HG02840 (cell line): ENCODE results near the gene PHF19.

ENCODE experiments used
- ATAC-seq: cut with Tn5 transposase; IDR thresholded peaks from one replicate; pipeline ENCODE4 v1.9.1; 2021; ENCODE audit warnings: mild to moderate bottlenecking, moderate library complexity, moderate number of reproducible peaks; ENCODE audit not compliant: unreplicated experiment, low FRiP score

Gene PHF19

DNA sequence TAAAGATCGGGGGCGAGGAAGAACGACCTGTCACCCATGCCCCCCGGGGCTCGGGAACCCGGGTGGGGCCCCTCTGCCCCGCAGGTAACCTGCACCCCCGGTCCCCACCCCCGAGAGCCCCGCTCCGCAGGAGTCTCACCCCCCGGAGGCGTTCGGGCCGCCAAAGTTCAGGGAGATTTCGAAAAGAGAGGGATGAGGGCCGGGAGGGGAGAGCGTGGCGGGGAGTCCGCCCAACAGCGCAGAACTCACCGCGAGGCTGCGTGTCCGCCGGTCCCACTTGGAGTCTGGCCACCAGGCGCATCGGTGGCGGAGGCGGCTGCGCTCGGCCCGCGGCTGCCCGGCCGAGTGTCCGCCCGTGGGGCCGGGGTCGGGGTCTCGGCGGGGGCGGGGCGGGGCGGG, at the start of gene PHF19:
PHF19 (minus strand) TSS at position 347 of the 399 bp plus-strand sequence. CDS start 2,447 bp downstream, outside the sequence.
- ATAC-seq: no peak

DNA sequence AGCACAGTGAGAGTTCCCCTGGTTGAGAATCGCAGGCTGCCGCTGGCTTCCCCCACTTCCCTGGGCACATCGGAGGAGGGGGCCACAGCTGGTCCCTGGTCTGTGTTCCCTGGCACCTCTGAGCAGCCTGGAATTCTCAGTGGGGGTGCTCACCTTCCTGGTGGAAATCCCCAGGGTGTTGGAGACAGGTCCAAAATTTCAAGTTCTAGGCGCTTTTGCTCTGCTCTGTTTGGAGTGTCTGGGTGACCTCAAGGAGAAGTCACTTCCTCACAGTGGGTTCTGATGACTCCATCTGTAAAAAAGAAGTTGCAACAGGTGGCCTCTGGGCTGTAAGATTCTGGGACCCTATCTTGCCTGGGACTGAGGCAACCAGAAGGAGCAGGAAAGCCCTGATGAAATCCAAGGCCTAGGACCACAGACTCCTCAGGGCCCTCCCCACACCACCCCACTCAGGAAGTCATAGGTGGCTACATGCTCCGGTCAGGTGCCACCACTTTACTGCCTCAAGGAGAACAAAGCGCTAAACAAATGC, 49.5 kb upstream of the PHF19 start, which contains the start of gene TRAF1:
TRAF1 (minus strand) TSS at position 400 of the 532 bp plus-strand sequence. CDS start 721 bp downstream, outside the sequence.
- ATAC-seq: peak; percentile 34

- peak; percentile 35 for ATAC-seq
Observed at GRCh38 chr9:120925535-120926396, 48.8 kb upstream of the PHF19 start.

GRCh38 chr9:120924698-120925534, 47.9 kb upstream of the PHF19 start:
- no peak for ATAC-seq

DNA sequence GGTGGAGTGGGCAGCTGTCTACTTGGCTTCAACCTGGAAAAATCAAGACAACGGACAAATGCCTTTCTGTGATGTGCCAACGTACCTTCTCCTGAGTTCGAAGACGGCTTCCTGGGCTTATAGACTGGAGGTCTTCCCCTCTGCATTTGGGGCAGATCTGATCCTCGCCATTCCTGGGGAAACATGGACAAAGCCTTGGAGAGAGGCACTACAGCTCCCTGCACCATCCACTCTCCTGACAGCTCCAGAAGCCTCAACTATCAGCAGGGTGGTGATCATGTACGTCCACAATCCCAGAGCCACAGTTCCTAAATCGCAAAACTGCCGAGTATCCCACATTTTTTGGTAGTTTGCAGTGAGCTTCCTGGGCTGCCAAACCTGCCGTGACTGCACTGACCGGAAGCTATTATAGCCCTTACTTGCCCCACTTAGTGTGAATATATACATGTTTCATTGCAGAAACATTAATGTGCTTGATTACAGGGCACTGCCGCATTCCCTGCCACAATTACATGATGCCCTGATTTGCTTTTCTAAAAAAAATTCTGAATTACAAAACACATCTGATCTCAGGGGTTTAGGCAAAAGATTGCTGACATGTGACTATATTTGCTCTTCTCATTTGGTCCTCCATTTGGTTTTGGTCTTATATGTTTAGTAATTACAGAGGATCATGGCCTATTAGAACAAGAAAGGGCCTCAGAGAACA, 46.8 kb upstream of the PHF19 start:
- ATAC-seq: no peak

- ATAC-seq: no peak
Observed at GRCh38 chr9:120922404-120923195, 45.6 kb upstream of the PHF19 start.

DNA sequence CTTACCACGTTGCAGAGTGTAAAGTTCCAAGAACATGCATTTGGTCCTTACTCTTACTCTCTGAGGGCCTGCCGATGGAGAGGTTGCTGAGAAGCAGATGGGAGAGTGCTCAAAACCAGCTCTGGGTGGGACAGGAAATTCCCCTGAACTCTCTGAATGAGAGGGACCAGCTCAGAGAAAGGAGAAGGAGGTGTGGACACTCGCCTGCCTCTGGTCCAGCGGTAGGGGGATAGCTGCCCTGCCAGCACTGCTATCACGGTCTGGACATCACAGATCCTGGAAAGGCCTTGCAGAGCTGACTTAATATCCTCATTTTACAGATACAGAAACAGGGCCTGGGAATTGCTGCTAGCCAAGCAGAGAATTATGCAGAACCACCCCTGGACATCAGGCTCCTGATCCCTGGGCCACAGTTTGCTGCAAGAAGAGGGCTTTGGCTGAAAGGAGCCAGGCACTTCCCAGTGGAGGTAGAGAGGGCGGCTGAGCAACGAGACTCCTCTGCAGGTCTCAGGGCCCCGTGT, 44.7 kb upstream of the PHF19 start:
- no peak for ATAC-seq

DNA sequence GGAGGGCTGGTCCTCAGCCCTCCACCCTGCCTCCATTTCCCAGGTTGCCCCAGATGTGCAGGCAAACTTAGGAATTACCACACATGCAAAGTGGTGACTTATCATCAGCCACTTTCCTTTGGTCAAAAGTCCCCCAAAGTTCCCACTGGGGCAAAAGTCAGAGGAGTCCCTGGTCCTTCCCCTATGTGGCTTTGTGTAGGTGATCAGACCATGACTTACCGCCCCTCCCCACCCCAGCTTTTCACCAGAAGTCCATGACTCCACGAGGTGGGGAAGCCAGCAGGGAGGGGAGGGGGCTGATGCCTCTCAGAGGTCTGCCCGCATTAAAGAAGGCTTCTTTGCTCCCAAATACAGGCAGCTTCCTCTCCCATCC, 43.8 kb upstream of the PHF19 start:
- ATAC-seq: no peak

DNA sequence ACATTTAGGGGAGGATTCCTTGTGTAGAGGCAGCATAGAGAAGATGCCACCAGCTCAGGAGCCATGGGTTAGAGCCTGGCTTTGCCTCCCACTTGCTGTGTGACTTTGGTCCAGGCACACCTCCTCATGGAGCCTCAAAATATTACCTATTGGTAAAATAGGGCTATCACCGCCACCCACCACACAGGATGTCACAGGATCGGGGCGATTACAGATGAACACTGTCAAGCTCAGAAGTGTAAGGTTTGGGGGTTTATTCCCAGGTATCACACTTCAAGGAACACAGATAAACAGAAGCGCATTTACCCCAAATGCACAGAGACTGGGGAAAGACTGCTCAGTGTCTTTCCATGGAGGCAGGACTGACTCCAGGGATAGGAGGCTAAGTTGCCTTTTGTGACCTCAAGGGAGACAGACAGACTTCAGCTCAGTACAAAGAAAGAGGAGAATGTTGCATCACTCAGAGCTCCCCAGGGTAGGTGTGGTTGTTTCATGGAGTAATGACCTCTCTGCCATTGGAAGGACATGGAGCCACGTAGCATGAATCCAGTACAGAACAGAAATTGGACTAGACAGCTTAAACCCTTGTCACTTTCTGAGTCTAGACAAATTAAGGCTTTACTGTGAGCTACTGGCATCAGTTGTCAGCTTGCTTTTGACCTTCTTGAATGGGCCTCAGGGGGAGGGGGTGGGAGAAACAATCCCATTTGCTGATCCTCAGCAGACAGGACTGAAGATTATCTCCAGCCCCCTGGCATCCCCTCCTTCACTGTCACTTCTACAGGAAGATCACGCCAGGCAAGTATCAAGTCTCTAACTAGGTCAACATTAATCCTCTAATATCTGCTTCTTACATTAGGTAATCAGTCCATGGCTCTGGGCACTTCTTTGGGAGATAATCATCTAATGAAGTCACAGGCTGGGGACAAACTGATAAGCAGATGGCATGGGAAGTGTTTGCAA, 43.1 kb upstream of the PHF19 start:
- ATAC-seq: no peak

GRCh38 chr9:120918931-120919842, 42.2 kb upstream of the PHF19 start:
- ATAC-seq: no peak

- no peak for ATAC-seq
Observed at GRCh38 chr9:120917929-120918762, 41.2 kb upstream of the PHF19 start.

GRCh38 chr9:120916991-120917880, 40.2 kb upstream of the PHF19 start:
- ATAC-seq: no peak

GRCh38 chr9:120916588-120916987, 39.6 kb upstream of the PHF19 start:
- no peak for ATAC-seq

GRCh38 chr9:120915854-120916470, 39.0 kb upstream of the PHF19 start:
- ATAC-seq: no peak

DNA sequence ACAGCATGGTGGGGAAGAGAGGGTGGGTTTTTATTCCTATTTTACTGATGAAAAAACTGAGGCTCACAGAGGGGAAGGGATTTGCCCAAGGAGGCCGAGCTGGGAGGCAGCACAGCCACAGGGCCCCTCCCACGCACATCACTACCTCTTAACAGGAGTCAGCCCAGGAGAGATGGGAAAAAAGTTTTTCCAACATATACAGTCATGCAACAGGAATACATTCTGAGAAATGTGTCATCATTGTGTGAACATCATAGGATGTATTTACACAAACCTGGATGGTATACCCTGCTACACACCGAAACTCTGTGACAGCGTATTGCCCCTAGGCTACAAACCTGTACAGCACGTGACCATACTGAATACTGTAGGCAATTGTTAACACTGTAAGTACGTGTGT, 38.0 kb upstream of the PHF19 start:
- no peak for ATAC-seq
